OCI-LY3 (cell line): ENCODE data around the gene RPS6KC1.

Source experiments
- H2AFZ ChIP-seq: fragments of 200-600, 300-600 bp; shearing (Covaris generic); 2 replicates; pipeline ENCODE4 v1.6.0; 2014; ENCODE audit warnings: antibody characterized with exemption, low read depth, low read length
- H3K27ac ChIP-seq: fragments of 200-600, 300-600 bp; sonication (generic); 2 replicates; pipeline ENCODE4 v1.5.1; 2014; ENCODE audit warnings: mild to moderate bottlenecking, low read length, moderate library complexity, mixed read lengths
- H3K27me3 ChIP-seq: fragments of 200-600, 300-600 bp; sonication (generic); 2 replicates; pipeline ENCODE4 v1.6.1; 2014; ENCODE audit warnings: low read depth, low read length, mixed read lengths
- H3K36me3 ChIP-seq: fragments of 200-600, 300-600 bp; sonication (generic); replicated peaks from 2 replicates; pipeline ENCODE3; 2014; ENCODE audit warnings: low read depth, low read length, mixed read lengths
- H3K4me1 ChIP-seq: fragments of 300-600, 200-600 bp; sonication (generic); 2 replicates; pipeline ENCODE4 v1.6.1; 2014; ENCODE audit warnings: low read length, mixed read lengths
- H3K4me2 ChIP-seq: fragments of 200-600, 300-600 bp; sonication (generic); 2 replicates; pipeline ENCODE4 v1.6.1; 2014; ENCODE audit warnings: low read length, mixed read lengths
- H3K4me3 ChIP-seq: fragments of 300-600, 200-600 bp; sonication (generic); 2 replicates; pipeline ENCODE4 v1.5.1; 2014; ENCODE audit warnings: antibody characterized with exemption, mild to moderate bottlenecking, low read length, moderate library complexity
- H3K79me2 ChIP-seq: fragments of 300-600, 200-600 bp; shearing (Covaris generic); 2 replicates; pipeline ENCODE4 v1.6.1; 2014; ENCODE audit warnings: mild to moderate bottlenecking, low read length, mixed read lengths
- H3K9ac ChIP-seq: fragments of 300-600, 200-600 bp; shearing (Covaris generic); 2 replicates; pipeline ENCODE4 v1.6.0; 2014; ENCODE audit warnings: mild to moderate bottlenecking, low read length, moderate library complexity
- H3K9me3 ChIP-seq: fragments of 200-600, 300-600 bp; shearing (Covaris generic); 2 replicates; pipeline ENCODE4 v1.6.1; 2014; ENCODE audit warnings: low read length, mixed read lengths; ENCODE audit not compliant: insufficient read depth
- H4K20me1 ChIP-seq: fragments of 200-600, 300-600 bp; sonication (generic); 2 replicates; pipeline ENCODE4 v1.6.1; 2016; ENCODE audit warnings: low read length, mixed read lengths; ENCODE audit not compliant: insufficient read depth
- EZH2phosphoT487 ChIP-seq: fragments of 200-600 bp; shearing (Covaris generic); IDR thresholded peaks from 2 replicates; pipeline ENCODE4 v1.6.1; 2018; ENCODE audit warnings: antibody characterized with exemption, mixed run types, low read depth
- TF ChIP-seq, protein P1 (sequence below): fragments of 200-600, 300-600 bp; sonication (generic); IDR thresholded peaks from 2 replicates; pipeline ENCODE4 v1.5.1; 2014; ENCODE audit warnings: antibody characterized with exemption, low read length, low read depth

RPS6KC1 gene

DNA sequence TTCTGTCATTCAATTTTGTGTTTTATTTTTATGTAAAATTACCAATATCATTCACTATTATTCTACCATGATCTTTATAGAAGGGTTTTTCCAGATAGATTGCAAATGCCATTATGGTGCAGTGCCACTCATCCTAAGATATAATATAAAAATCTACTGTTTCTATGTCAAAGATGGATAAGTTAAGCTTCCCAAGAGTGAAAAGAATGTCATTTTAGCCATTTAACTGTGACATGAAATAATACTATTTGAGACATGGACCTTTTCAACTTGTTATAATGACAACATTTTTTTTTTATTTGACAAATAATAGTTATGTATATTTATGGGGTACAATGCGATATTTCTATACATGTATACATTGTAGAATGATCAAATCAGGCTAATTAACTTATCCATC lies 224.3 kb downstream of the RPS6KC1 start:
- Histone ChIP-seq H3K4me1 (peaks cover 4% of the 10 kb centered on the region), H3K27ac (no peak overlapping the region), H3K9ac (no peak overlapping the region), H3K4me2 (no peak overlapping the region), H3K27me3 (no peaks in the 10 kb centered on the region), H2AFZ (no peak overlapping the region), H3K4me3 (no peak overlapping the region), H3K9me3 (no peaks in the 10 kb centered on the region), H3K36me3 (peaks cover 3% of the 10 kb centered on the region), H3K79me2 (no peaks in the 10 kb centered on the region), H4K20me1 (no peaks in the 10 kb centered on the region)
- TF ChIP-seq EZH2phosphoT487 = no peak
- TF ChIP-seq, protein P1, sequence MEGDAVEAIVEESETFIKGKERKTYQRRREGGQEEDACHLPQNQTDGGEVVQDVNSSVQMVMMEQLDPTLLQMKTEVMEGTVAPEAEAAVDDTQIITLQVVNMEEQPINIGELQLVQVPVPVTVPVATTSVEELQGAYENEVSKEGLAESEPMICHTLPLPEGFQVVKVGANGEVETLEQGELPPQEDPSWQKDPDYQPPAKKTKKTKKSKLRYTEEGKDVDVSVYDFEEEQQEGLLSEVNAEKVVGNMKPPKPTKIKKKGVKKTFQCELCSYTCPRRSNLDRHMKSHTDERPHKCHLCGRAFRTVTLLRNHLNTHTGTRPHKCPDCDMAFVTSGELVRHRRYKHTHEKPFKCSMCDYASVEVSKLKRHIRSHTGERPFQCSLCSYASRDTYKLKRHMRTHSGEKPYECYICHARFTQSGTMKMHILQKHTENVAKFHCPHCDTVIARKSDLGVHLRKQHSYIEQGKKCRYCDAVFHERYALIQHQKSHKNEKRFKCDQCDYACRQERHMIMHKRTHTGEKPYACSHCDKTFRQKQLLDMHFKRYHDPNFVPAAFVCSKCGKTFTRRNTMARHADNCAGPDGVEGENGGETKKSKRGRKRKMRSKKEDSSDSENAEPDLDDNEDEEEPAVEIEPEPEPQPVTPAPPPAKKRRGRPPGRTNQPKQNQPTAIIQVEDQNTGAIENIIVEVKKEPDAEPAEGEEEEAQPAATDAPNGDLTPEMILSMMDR = no peak

DNA sequence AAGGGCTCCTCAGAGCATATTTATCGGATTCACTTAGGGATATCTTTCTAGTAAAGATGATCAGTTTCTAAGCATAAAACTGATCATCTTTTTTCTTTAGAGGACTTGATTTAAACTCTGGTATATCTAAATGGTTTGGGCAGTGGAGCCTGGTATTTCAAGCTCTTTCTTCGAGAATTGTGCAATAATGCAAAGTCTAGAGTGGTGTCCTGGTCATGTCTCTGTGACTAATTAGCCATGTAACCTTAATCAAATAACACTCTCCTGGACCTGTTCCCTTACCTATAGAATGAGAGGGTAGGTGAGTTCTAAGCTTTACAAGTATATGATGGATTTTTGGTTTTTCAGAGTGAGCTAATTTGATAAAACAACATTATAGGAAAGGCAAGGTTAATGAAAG lies 225.2 kb downstream of the RPS6KC1 start:
- no peaks in the 10 kb centered on the region for H3K27me3 ChIP-seq
- H3K9ac ChIP-seq = no peak overlapping the region
- no peak overlapping the region for H3K4me3 ChIP-seq
- H4K20me1 ChIP-seq = no peaks in the 10 kb centered on the region
- no peak overlapping the region for H3K27ac ChIP-seq
- peaks cover 4% of the 10 kb centered on the region for H3K4me1 ChIP-seq
- peaks cover 3% of the 10 kb centered on the region for H3K36me3 ChIP-seq
- TF ChIP-seq, protein P1 = no peak
- no peak for TF ChIP-seq EZH2phosphoT487
- no peaks in the 10 kb centered on the region for H3K9me3 ChIP-seq
- no peak overlapping the region for H2AFZ ChIP-seq
- no peak overlapping the region for H3K4me2 ChIP-seq
- no peaks in the 10 kb centered on the region for H3K79me2 ChIP-seq

DNA sequence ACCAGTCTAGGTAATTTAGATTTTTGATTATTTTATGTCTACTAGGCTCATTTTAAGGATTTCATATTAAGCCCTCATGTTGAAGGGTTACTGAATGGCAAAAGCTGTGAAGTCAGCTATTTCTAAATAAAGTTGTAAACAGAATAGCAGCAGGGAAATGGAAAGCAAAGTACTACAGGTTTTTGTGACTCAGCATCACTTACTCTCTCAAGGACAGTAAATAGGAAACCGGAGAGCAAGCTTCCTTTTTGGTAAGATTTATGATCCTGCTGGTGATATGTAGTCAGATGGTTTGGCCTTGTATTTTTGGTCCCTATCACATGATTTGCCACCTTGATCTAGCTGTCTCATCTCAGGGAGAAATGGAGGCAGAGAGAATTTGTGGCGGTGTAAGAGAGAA lies 226.0 kb downstream of the RPS6KC1 start:
- Histone ChIP-seq H3K4me2 (no peak overlapping the region), H3K4me1 (peaks cover 4% of the 10 kb centered on the region), H4K20me1 (no peaks in the 10 kb centered on the region), H3K27me3 (no peaks in the 10 kb centered on the region), H2AFZ (no peak overlapping the region), H3K9me3 (no peaks in the 10 kb centered on the region), H3K9ac (no peak overlapping the region), H3K36me3 (peaks cover 3% of the 10 kb centered on the region), H3K4me3 (no peak overlapping the region), H3K27ac (no peak overlapping the region), H3K79me2 (no peaks in the 10 kb centered on the region)
- TF ChIP-seq, protein P1 = no peak
- no peak for TF ChIP-seq EZH2phosphoT487

DNA sequence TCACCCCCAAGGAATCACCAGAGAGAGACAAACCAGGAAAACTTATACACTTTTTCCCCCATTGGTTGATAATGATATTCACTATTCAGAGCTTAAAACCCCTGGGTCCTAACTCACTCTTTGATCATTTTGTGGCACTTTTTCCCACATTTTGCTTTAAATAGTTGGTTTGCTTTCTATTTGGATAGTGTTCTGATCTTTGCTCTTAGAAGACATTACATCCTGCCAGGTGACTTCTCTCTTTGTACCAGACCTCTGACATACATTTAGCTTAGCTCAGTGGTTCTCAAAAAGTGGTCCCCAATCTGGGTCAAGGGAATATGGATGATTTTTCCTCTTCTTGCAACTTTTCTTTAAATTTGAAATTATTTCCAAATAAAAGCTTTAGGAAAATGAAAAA lies 228.4 kb downstream of the RPS6KC1 start:
- Histone ChIP-seq H3K36me3 (peaks cover 13% of the 10 kb centered on the region), H3K9ac (no peak overlapping the region), H2AFZ (no peak overlapping the region), H4K20me1 (no peaks in the 10 kb centered on the region), H3K4me1 (peaks cover 9% of the 10 kb centered on the region), H3K27me3 (no peaks in the 10 kb centered on the region), H3K4me2 (no peak overlapping the region), H3K79me2 (no peaks in the 10 kb centered on the region), H3K27ac (no peak overlapping the region), H3K4me3 (no peak overlapping the region), H3K9me3 (no peaks in the 10 kb centered on the region)
- TF ChIP-seq, protein P1 = no peak
- no peak for TF ChIP-seq EZH2phosphoT487
